Fibroblast of mammary gland (primary cell): ENCODE measurements around the gene VAMP5.

Experiments used
- DNase-seq: peaks from one replicate; pipeline ENCODE4 v3.0.0-alpha.2; 2010; ENCODE audit warnings: low read depth
- H3K4me3 ChIP-seq: 2 replicates; pipeline ENCODE4 v1.5.1; 2011; ENCODE audit warnings: low read depth, mild to moderate bottlenecking, low read length, moderate library complexity; ENCODE audit not compliant: control insufficient read depth
- CTCF ChIP-seq: conservative IDR thresholded peaks from 2 replicates; pipeline ENCODE4 v1.5.1; 2011; ENCODE audit warnings: low read depth, low read length, inconsistent platforms; ENCODE audit not compliant: control insufficient read depth, insufficient read depth

VAMP5 gene

GRCh38 chr2:85642725-85643124 lies 58.5 kb downstream of the VAMP5 start:
- H3K4me3 ChIP-seq: no peak overlapping the region
- no peak for DNase-seq
- no peak for TF ChIP-seq CTCF
